HEK293 (cell line): ENCODE data around the gene CRTC3.

ENCODE experiments used
- CTCF ChIA-PET: fragments of 350-600 bp; formaldehyde crosslinking; extraction: SDS; loops from one replicate; lab custom pipeline; 2021; ENCODE audit warnings: antibody characterized with exemption; lab: Yijun Ruan, JAX
- POLR2A ChIA-PET: fragments of 300-600 bp; formaldehyde crosslinking; extraction: SDS; loops from one replicate; lab custom pipeline; 2020; ENCODE audit warnings: antibody characterized with exemption, inconsistent platforms; lab: Yijun Ruan, JAX
- H3K27ac ChIP-seq: fragments of 200-500 bp; sonication (Bioruptor generic); 2 replicates; pipeline ENCODE4 v1.5.1; 2014; ENCODE audit warnings: low read depth, low read length, control low read depth, inconsistent platforms; ENCODE audit errors: extremely low read depth
- H3K36me3 ChIP-seq, 2 experiments: fragments of 200-500 bp in 1 of 2; sonication (Bioruptor generic) in 1 of 2; 1 replicate in 1 of 2; 2 replicates in 1 of 2; pipeline ENCODE4 v1.5.1; 2014 to 2017; ENCODE audit warnings: inconsistent platforms in 2 of 2, low read length in 2 of 2; ENCODE audit not compliant: control insufficient read depth in 2 of 2, insufficient read depth in 1 of 2
- H3K4me1 ChIP-seq: fragments of 200-500 bp; sonication (Bioruptor generic); 2 replicates; pipeline ENCODE4 v1.5.1; 2014; ENCODE audit warnings: mild to moderate bottlenecking, low read length, inconsistent platforms; ENCODE audit not compliant: control insufficient read depth, insufficient read depth
- H3K4me3 ChIP-seq: 2 replicates; pipeline ENCODE4 v1.5.1; 2011; ENCODE audit warnings: low read depth, mild to moderate bottlenecking, control low read depth, low read length, moderate library complexity
- H3K9me3 ChIP-seq: fragments of 200-500 bp; sonication (Bioruptor generic); 2 replicates; pipeline ENCODE4 v1.5.1; 2014; ENCODE audit warnings: low read depth, low read length, inconsistent platforms; ENCODE audit not compliant: control insufficient read depth, insufficient read depth
- CTCF ChIP-seq: fragments of 450-650 bp; formaldehyde crosslinking; IDR thresholded peaks from 2 replicates; pipeline ENCODE4 v1.5.1; 2016; ENCODE audit warnings: missing biosample characterization, missing genetic modification characterization
- HIC1 ChIP-seq: fragments of 450-650 bp; formaldehyde crosslinking; IDR thresholded peaks from 2 replicates; pipeline ENCODE4 v1.5.1; 2016; ENCODE audit warnings: missing biosample characterization, missing genetic modification characterization
- MYNN ChIP-seq: fragments of 450-650 bp; formaldehyde crosslinking; IDR thresholded peaks from 2 replicates; pipeline ENCODE4 v1.5.1; 2016; ENCODE audit warnings: missing biosample characterization, missing genetic modification characterization, borderline replicate concordance
- PRDM1 ChIP-seq: fragments of 450-650 bp; formaldehyde crosslinking; IDR thresholded peaks from 2 replicates; pipeline ENCODE4; 2016; ENCODE audit warnings: missing biosample characterization, missing genetic modification characterization
- RBAK ChIP-seq: fragments of 450-650 bp; formaldehyde crosslinking; IDR thresholded peaks from 2 replicates; pipeline ENCODE4 v1.5.1; 2016; ENCODE audit warnings: missing biosample characterization, missing genetic modification characterization
- SALL2 ChIP-seq: fragments of 450-650 bp; formaldehyde crosslinking; IDR thresholded peaks from 2 replicates; pipeline ENCODE4 v1.5.0; 2017; ENCODE audit warnings: missing biosample characterization, mild to moderate bottlenecking, missing genetic modification characterization, borderline replicate concordance
- TCF7L2 ChIP-seq: IDR thresholded peaks from 2 replicates; pipeline ENCODE4 v1.6.1; 2011; ENCODE audit warnings: low read depth, mild to moderate bottlenecking, inconsistent platforms, low read length, moderate library complexity, borderline replicate concordance
- ZBTB8A ChIP-seq: fragments of 450-650 bp; formaldehyde crosslinking; IDR thresholded peaks from 2 replicates; pipeline ENCODE4 v1.5.1; 2016; ENCODE audit warnings: missing biosample characterization, missing genetic modification characterization
- ZNF121 ChIP-seq: fragments of 450-650 bp; formaldehyde crosslinking; IDR thresholded peaks from 2 replicates; pipeline ENCODE4 v1.5.1; 2016; ENCODE audit warnings: missing biosample characterization, missing genetic modification characterization
- ZNF146 ChIP-seq: fragments of 450-650 bp; formaldehyde crosslinking; IDR thresholded peaks from 2 replicates; pipeline ENCODE4 v1.5.1; 2016; ENCODE audit warnings: missing biosample characterization, missing genetic modification characterization
- ZNF16 ChIP-seq: fragments of 450-650 bp; formaldehyde crosslinking; IDR thresholded peaks from 2 replicates; pipeline ENCODE4 v1.5.1; 2016; ENCODE audit warnings: low read depth, missing biosample characterization, missing genetic modification characterization
- ZNF223 ChIP-seq: fragments of 450-650 bp; formaldehyde crosslinking; IDR thresholded peaks from 2 replicates; pipeline ENCODE4 v1.5.1; 2016; ENCODE audit warnings: missing biosample characterization, missing genetic modification characterization
- ZNF266 ChIP-seq: fragments of 450-650 bp; formaldehyde crosslinking; IDR thresholded peaks from 2 replicates; pipeline ENCODE4 v1.5.1; 2016; ENCODE audit warnings: missing biosample characterization, missing genetic modification characterization, low read depth
- ZNF366 ChIP-seq: fragments of 450-650 bp; formaldehyde crosslinking; conservative IDR thresholded peaks from 2 replicates; pipeline ENCODE4 v1.5.1; 2016; ENCODE audit warnings: missing biosample characterization, missing genetic modification characterization
- ZNF433 ChIP-seq: fragments of 450-650 bp; formaldehyde crosslinking; IDR thresholded peaks from 2 replicates; pipeline ENCODE4 v1.5.1; 2016; ENCODE audit warnings: missing biosample characterization, missing genetic modification characterization, low read depth
- ZNF530 ChIP-seq: fragments of 450-650 bp; formaldehyde crosslinking; IDR thresholded peaks from 2 replicates; pipeline ENCODE4 v1.5.1; 2016; ENCODE audit warnings: low read depth, missing biosample characterization, missing genetic modification characterization
- ZNF548 ChIP-seq: fragments of 450-650 bp; formaldehyde crosslinking; IDR thresholded peaks from 2 replicates; pipeline ENCODE4 v1.5.1; 2016; ENCODE audit warnings: missing biosample characterization, missing genetic modification characterization
- ZNF654 ChIP-seq: fragments of 450-650 bp; formaldehyde crosslinking; IDR thresholded peaks from 2 replicates; pipeline ENCODE4 v1.5.1; 2016; ENCODE audit warnings: low read depth, missing biosample characterization, missing genetic modification characterization
- ZNF664 ChIP-seq: fragments of 450-650 bp; formaldehyde crosslinking; IDR thresholded peaks from 2 replicates; pipeline ENCODE4 v1.5.1; 2016; ENCODE audit warnings: missing biosample characterization, missing genetic modification characterization
- ZNF777 ChIP-seq: fragments of 450-650 bp; formaldehyde crosslinking; IDR thresholded peaks from 2 replicates; pipeline ENCODE4 v1.5.1; 2017; ENCODE audit warnings: missing biosample characterization, missing genetic modification characterization, borderline replicate concordance
- TF ChIP-seq, protein P1 (sequence below): fragments of 450-650 bp; formaldehyde crosslinking; IDR thresholded peaks from 2 replicates; pipeline ENCODE4 v1.5.1; 2016; ENCODE audit warnings: missing biosample characterization, missing genetic modification characterization
- TF ChIP-seq, protein P2 (sequence below): fragments of 450-650 bp; formaldehyde crosslinking; IDR thresholded peaks from 2 replicates; pipeline ENCODE4 v1.5.1; 2016; ENCODE audit warnings: missing biosample characterization, missing genetic modification characterization
- TF ChIP-seq, protein P3 (sequence below): fragments of 450-650 bp; formaldehyde crosslinking; IDR thresholded peaks from 2 replicates; pipeline ENCODE4 v1.5.1; 2016; ENCODE audit warnings: missing biosample characterization, missing genetic modification characterization, low read depth

The CRTC3 gene

DNA sequence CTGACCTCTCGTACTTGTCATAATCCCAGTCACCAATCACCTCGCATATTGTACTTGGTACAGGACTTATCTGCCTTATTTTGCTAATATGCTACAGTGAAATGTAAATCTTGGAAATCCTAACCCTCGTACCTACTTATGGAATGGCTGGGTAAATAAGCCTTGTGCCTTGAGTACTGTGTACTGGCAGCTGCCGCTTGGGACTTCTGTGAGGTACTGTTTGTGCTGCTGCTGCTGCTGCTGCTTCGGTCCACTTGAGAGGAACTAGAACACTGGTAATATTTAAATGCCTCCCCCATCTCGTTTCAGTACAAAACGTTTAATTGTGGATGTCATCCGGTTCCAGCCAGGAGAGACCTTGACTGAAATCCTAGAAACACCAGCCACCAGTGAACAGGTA, 42.5 kb upstream of the CRTC3 start:
- ChIA-PET CTCF (interaction anchor here (0.7 to 2.2 kb wide), 5 partner anchors 96 to 186 kb away, joined by 3 to 10 read pairs (median 3); no protein-coding TSS in a partner anchor), POLR2A (no interaction called here)

GRCh38 chr15:90489514-90489913, 40.2 kb upstream of the CRTC3 start:
- ChIA-PET POLR2A (no interaction called here), CTCF (interaction anchor here (1.6 kb wide), 1 partner anchor 170 kb away, joined by 8 read pairs; no protein-coding TSS in a partner anchor)
- Histone ChIP-seq H3K4me1 (no peaks in the 10 kb centered on the region), H3K9me3 (no peaks in the 10 kb centered on the region), H3K4me3 (no peak overlapping the region), H3K36me3 (peaks cover 51 to 87% of the 10 kb centered on the region in 2 experiments), H3K27ac (no peak overlapping the region)
- TF ChIP-seq RBAK (tag by site-specific recombination) (no peak), ZNF366 (tag by site-specific recombination) (no peak), ZNF664 (tag by site-specific recombination) (0 out of 2 replicates have a peak, but pooled peaks have one; percentile 16)
- TF ChIP-seq, protein P1, sequence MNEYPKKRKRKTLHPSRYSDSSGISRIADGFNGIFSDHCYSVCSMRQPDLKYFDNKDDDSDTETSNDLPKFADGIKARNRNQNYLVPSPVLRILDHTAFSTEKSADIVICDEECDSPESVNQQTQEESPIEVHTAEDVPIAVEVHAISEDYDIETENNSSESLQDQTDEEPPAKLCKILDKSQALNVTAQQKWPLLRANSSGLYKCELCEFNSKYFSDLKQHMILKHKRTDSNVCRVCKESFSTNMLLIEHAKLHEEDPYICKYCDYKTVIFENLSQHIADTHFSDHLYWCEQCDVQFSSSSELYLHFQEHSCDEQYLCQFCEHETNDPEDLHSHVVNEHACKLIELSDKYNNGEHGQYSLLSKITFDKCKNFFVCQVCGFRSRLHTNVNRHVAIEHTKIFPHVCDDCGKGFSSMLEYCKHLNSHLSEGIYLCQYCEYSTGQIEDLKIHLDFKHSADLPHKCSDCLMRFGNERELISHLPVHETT (tag by site-specific recombination): no peak

More for the DNA sequence above, 42.5 kb upstream of the CRTC3 start:
- Histone ChIP-seq H3K27ac (no peak overlapping the region), H3K9me3 (no peaks in the 10 kb centered on the region), H3K4me1 (no peaks in the 10 kb centered on the region), H3K4me3 (no peak overlapping the region), H3K36me3 (peaks cover 53 to 85% of the 10 kb centered on the region in 2 experiments)
- no peak for TF ChIP-seq ZBTB8A (tag by site-specific recombination)
- TF ChIP-seq MYNN (tag by site-specific recombination): no peak
- no peak for TF ChIP-seq HIC1 (tag by site-specific recombination)
- no peak for TF ChIP-seq TCF7L2

GRCh38 chr15:90489944-90490343, 39.8 kb upstream of the CRTC3 start:
- Histone ChIP-seq H3K27ac (no peak overlapping the region), H3K4me1 (no peaks in the 10 kb centered on the region), H3K9me3 (no peaks in the 10 kb centered on the region), H3K4me3 (no peak overlapping the region), H3K36me3 (peaks cover 49 to 85% of the 10 kb centered on the region in 2 experiments)
- ChIA-PET CTCF (interaction anchor here (1.2 to 1.6 kb wide), 2 partner anchors 9 to 170 kb away, joined by 4 to 8 read pairs; no protein-coding TSS in a partner anchor), POLR2A (no interaction called here)
- TF ChIP-seq, protein P2, sequence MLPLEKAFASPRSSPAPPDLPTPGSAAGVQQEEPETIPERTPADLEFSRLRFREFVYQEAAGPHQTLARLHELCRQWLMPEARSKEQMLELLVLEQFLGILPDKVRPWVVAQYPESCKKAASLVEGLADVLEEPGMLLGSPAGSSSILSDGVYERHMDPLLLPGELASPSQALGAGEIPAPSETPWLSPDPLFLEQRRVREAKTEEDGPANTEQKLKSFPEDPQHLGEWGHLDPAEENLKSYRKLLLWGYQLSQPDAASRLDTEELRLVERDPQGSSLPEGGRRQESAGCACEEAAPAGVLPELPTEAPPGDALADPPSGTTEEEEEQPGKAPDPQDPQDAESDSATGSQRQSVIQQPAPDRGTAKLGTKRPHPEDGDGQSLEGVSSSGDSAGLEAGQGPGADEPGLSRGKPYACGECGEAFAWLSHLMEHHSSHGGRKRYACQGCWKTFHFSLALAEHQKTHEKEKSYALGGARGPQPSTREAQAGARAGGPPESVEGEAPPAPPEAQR: no peak
- no peak for TF ChIP-seq ZNF121 (tag by site-specific recombination)
- no peak for TF ChIP-seq ZNF548 (tag by site-specific recombination)
- TF ChIP-seq, protein P3, sequence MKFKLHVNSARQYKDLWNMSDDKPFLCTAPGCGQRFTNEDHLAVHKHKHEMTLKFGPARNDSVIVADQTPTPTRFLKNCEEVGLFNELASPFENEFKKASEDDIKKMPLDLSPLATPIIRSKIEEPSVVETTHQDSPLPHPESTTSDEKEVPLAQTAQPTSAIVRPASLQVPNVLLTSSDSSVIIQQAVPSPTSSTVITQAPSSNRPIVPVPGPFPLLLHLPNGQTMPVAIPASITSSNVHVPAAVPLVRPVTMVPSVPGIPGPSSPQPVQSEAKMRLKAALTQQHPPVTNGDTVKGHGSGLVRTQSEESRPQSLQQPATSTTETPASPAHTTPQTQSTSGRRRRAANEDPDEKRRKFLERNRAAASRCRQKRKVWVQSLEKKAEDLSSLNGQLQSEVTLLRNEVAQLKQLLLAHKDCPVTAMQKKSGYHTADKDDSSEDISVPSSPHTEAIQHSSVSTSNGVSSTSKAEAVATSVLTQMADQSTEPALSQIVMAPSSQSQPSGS: no peak
- TF ChIP-seq ZNF654 (tag by site-specific recombination): no peak
- TF ChIP-seq PRDM1 (tag by site-specific recombination): no peak
- no peak for TF ChIP-seq ZNF530 (tag by site-specific recombination)
- no peak for TF ChIP-seq ZNF433 (tag by site-specific recombination)
- no peak for TF ChIP-seq ZNF16
- no peak for TF ChIP-seq CTCF
- no peak for TF ChIP-seq SALL2 (tag by site-specific recombination)
- no peak for TF ChIP-seq ZNF266 (tag by site-specific recombination)
- no peak for TF ChIP-seq ZNF146 (tag by site-specific recombination)
- TF ChIP-seq ZNF223: no peak
- TF ChIP-seq ZNF777 (tag by site-specific recombination): no peak
- no peak for TF ChIP-seq ZNF664 (tag by site-specific recombination)
